OCI-M2 (cell line): Measurements from ENCODE around the gene ARHGAP23.

Experiments used
- DNase-seq: peaks from one replicate; lab custom pipeline; 2025; ENCODE audit not compliant: unreplicated experiment; lab: John Stamatoyannopoulos, UW

Gene ARHGAP23

GRCh38 chr17:38545531-38546225 is 117.4 kb downstream of the ARHGAP23 start:
- no peak for DNase-seq

DNA sequence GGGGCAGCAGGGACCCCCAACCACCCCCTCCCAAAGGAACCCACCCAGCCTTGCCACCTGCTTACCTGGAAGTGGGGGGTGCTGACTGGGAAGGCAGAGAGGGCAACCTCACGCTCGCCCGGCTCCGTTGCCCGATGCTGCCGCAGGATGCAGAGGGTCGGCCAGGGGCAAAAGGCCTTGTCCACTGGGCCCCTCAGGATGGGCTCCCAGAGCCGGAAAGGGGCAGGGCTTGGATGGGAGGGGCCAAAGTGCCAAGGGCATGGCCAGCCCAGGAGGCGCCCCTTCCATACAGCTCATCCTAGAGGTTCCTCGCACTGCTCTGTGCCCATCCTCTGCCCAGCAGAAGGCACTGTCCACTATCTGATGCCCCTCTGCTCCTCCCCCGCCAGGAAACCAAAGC is 118.1 kb downstream of the ARHGAP23 start:
- no peak for DNase-seq

DNA sequence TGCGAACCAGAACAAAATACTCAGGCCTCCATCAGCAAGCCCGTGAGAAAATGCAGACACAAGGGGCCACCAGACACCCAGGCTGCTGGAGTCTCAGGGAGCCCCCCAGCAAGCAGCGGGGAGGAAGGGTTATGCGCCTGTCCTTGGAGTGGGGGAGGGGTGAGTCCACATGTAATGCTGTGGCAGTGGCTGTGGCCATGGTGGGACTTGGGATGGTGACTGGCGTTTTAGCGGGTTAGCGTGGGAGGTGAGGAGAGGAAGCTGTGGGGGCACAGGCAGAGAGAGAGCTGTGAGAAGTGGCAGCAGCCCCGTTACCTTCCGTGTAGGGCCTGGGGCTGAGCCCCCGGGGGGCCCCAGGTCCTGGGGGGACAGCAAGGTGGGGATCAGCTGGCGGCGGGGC is 119.2 kb downstream of the ARHGAP23 start:
- DNase-seq, result no peak

DNA sequence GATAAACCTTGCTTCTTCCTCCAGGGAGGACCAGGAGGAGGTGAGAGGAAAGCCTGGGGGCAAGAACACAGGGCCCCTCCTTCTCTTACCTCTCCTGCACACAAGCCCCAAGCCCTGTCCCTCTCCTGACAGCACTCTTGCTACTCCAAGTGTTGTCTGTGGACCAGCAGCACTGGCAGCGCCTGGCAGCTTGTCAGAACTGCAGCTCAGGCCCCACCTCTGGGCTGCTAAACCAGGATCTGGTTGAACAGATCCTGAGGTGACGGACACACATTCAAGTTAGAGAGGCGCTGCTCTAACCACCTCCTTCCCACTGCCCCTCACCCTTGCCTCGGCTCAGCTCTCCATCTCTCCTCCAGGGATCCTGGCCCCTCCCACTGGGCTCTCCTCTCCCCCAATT is 121.0 kb downstream of the ARHGAP23 start:
- DNase-seq, result no peak

DNA sequence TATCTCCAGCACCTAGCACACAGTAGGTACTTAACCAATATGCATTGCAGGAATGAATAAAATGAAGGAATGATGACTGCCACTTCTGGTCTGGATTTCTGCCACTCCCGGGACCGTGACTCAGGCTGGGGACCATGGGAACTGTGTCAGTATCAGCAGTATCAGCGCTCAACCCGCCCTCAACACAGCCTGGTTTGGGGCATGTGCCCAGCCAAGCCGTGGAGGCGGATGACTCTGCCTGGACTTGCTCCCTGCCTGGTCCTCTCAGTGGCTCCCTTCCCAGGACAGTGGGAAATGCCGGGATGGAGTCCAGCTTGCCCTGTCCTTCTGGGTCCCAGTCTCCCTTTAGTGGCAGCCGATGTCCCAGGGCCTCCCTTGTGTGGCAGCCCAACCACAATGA is 122.4 kb downstream of the ARHGAP23 start:
- no peak for DNase-seq

GRCh38 chr17:38551121-38551520 is 122.9 kb downstream of the ARHGAP23 start:
- DNase-seq, result no peak

DNA sequence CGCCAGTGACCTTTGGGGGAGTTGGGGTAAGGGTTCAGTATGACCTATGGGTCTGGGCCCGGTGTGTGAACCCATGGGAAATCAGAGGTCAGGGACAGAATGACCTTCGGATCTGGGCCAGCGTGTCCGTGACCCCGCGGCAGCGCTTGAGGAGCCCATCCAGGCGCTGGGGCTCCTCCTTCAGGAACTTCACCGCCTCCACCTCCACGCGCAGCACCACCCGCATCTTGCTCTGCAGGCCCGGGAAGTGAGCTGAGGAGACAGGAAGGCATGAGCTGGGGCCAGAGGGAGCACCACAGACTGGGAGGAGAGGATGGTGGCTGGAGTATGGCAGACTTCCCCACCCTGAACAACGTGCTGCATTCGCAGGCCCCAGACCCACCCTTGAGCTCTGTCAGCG is 124.1 kb downstream of the ARHGAP23 start:
- no peak for DNase-seq

DNA sequence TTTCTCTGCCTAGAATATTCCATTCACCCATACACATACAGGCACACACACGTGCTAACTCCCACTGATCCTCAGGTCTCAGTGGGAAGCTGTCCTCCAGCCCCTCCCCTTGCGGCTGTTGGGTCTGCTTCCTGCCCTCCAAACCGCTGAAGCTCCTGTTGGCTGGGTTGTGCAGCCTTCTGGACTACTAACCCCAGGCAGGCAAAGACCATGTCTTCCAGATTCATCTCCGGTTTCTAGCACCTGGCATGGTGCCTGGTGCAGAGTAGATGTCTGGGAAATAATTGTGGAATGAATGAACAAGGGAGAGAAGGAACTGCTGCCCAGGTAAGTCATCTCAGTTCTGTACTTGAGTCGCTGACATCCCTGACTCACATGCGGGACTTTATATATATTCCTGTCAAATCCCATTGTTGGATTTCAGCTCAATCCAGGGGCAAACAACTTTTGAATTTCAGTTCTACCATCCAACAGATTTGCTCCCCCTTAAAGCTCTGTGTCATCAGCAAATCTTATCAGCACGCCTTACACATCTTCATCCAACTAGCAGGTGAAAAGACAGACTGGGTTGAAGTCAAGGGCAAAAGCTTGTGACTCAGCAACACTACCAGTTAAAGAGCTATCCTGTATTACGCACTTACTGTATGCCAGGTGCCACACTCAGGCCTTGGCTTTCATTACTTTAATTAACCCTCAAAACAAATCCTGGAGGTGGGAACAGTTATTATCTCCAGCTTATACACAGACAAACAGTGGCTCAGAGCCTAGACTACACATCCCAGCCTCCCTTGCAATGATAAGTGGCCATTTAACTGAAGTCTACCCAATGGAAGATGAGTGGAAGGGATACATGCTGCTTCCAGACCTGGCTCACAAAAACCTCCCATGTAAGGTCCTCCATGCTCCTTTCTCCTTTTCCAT is 126.4 kb downstream of the ARHGAP23 start:
- no peak for DNase-seq

GRCh38 chr17:38556239-38556638 is 128.0 kb downstream of the ARHGAP23 start:
- DNase-seq, result no peak

GRCh38 chr17:38557396-38557795 is 129.1 kb downstream of the ARHGAP23 start:
- no peak for DNase-seq

DNA sequence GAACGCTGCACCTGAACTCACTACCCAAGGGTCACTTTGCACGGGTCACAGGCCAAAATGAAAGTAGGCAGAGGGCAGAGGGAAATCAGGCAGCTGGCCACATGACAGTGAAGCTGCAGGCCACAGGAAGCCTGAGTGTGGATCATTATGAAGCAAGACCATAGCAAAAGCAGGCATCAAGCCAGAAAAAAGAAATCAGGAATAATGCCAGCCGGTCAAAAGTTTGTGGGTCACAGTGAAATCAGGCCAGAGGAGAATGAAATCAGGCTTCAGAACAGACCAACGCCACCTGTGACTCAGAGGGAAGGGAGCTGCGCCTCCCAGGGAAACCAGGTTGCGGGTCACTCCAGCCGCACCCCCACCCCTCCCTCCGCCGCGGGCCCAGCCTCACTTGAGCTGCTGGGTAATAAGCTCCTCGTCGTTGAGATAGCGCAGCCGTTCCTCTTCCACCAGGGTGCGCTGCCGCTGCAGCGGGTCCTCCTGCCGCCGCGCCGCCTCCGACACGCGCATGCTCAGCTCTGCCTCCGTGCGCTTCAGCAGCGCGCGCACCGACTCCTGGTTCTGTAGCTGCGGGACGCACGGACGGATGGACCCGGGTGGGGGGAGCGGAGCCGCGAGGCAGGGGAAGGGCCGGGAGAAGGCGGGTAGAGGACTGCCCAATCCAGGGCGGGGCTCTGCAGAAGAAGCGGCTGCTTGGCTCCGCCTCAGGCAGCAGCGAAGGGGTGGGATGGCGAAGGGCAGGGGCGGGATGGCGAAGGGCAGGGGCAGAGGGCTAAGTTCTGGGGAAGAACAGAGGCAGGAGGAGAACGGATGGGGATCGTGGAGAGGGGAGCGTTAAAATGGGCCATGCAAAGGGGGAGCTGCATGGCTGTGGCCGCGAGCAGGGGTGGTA is 129.8 kb downstream of the ARHGAP23 start:
- DNase-seq, result peak; percentile 37

- no peak for DNase-seq
Observed at GRCh38 chr17:38558728-38559050, 130.4 kb downstream of the ARHGAP23 start.

- DNase-seq, result no peak
Observed at GRCh38 chr17:38559051-38559879, 131.0 kb downstream of the ARHGAP23 start.

DNA sequence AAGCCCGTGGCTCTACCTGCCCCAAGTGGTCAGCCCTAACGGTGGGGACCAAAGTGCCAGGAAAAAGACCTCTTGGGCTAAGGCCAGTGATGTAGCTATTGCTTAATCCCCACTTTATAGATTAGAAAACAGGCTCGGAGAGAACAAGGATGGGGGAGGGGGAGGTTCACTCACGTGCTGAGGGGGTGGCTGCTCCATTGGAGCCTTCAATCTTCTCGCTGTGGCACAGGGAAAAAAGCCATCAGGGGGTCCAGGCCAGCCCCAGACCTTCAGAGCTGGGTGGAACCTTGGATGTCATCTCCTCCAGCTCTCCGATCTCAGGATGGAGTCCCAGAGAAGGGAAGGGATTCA is 131.6 kb downstream of the ARHGAP23 start:
- DNase-seq, result no peak

DNA sequence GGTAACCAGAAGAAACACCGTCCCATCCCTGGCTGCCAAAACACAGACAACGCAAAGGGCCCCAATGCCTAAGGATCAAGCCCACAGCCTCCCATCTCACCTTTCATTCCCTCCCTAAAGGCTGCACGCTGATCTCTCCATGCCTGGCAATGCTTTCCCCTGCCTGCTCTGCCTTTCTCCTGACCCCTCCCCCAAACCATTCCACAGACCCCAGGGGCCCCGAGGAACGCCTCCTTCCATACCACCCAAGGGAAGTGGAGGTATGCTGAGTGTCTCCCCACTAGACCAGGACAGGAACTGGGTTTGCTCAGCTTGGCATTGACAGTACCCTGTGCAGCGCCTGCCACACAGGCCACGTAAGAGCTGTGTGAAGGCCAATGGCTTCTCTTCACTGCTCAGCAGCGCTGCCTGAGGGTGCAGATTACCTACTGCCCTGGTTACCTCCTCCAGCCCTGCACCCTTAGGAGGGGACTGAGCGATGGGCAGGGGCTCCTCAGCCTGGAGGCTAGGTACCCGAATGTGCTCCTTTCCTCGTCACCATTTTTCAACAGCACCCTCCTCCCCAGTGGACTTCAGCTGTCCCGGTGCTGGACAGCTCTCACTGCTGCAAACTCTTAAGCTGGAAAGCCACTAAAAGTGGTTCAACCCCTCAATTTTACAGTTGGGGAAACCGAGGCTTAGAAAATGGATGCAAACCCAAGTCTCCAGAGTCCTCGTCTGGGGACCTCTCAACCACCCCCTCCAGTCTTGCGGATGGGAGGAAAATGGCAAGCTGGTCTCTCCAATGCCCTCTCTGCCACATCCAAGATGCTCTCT is 132.4 kb downstream of the ARHGAP23 start:
- DNase-seq, result no peak

- no peak for DNase-seq
Observed at GRCh38 chr17:38561416-38562214, 133.4 kb downstream of the ARHGAP23 start.
